T-helper 1 cell treated with Interleukin-12 subunit alpha and Interleukin-12 subunit beta and Interleukin-4 antibody, amounts not matched to agents 30 ng/mL and 1 ng/mL, for 36 hours (primary cell): ENCODE results near the gene PDZRN3. TPM values are rescaled to one million over a fixed set of nuclear protein-coding genes. Genes with fewer than 3 reads are reported as not detected.

Source experiments
- intact Hi-C: fragments of 100-400 bp; cut with micrococcal nuclease; formaldehyde crosslinking; loops from one replicate; pipeline ENCODE4 v1.15.1; 2024
- total RNA-seq: library from RNA; stranded (reverse); gene quantifications from 2 replicates; pipeline ENCODE4 v1.2.3, GENCODE V29; 2022

The PDZRN3 gene
- total RNA-seq, 1 donor from 2014 or later, result not detected

DNA sequence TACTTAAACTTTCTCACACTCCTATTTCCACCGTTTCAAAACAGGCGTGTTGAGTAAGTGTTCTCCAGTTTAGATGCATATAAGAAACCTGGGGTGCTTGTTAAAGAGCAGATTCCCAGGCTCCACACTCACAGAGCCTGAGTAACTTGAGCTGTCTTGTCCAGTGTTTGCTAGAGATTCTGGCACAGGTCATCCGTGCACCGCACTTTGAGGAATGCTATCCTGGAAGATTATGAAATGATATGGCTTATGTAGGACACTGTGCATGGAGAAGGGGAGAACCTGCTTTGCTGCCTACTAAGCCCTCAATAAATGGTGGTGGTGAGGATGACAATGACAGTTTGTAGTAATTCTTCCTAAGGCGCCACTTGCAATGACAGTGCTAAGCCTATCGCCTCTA is 273.7 kb downstream of the PDZRN3 start:
- intact Hi-C loops, result no loop called here

DNA sequence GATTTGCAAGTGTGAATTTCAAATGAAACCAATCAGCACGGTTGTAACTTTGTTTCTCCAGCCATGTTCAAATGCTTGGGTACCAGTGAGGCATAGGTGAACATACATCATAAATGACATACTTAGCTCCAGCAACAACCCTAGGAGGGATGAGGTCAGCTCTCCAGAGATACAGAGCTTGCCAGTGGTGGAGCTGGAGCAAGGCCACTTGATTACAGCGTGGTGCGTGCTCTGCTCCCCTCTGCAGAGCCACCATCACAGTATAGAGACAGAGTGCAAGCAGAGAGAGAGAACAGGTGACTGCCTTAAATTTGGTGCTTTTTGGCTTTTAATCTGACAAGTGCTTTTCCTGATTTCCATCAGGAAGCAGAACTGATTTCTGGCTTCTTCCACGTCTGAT is 275.1 kb downstream of the PDZRN3 start:
- intact Hi-C loops, result no loop called here

DNA sequence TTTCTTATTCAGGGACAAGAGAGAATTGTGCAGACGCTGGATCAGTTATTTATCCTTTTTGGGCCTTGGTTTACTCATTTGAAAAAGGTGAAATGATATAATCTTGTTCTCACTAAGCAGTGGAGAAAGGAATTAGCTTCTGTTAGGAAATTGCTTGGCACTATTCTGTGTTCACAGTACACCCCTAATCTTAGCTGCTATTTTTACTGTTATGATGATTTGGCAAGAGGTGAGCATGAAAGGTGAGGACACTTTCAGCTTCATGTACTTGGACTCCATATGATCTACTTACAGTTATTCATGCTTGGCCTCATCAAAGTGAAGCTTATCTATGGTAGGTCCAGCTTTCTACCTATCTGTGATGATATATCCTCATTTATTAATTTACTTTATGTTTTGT is 282.7 kb downstream of the PDZRN3 start:
- intact Hi-C loops, result no loop called here

DNA sequence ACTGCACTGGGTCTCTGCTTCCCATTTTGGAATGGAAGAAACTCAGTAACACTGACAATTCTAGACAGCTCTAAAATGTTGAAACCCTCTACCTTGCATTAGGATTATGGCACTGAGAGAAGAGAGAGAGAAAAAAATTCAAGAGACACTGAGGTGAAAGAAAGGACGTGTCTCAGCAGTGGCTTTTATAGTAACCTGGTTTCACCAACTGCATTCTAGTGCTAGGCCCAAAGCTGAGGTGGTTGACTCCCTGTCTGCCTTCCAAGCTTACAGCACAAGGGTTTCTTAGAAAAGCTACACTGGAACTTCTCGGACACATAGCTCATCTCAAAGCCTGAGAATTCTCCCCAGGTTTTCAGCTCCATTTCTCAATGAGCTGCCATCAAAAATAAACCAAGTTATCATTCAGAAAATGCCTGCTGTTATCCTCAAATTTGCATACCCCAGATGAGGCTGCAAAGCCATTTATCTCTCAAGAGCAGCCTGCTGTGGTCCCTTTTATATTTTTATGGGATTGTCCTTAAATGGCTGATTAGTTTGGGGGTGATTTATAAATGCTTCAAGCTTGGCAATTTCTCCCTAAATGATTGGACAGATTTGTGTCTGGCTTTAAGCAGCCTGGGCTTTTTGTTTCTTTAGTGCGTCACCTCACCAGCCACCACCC is 283.3 kb downstream of the PDZRN3 start:
- intact Hi-C loops, result no loop called here

DNA sequence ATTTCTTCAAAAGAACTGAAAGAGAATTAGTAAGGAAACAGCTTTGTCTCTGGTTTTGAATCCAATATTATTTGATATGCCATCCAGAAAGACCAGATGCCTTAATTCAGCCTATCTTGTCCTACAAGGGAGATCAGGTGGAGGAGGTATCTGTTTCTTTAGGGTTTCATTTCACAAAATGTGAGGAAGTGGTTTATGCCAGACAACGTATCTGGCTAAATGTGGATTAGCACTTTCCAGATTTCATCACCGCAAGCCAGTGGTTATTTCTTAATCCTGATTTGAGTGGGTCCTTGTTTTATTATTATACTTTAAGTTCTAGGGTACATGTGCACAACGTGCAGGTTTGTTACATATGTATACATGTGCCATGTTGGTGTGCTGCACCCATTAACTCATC is 292.2 kb downstream of the PDZRN3 start:
- intact Hi-C loops, result no loop called here
